K562 (cell line): ENCODE data around the gene CPLX1. TPM values are rescaled to one million over a fixed set of nuclear protein-coding genes. Genes with fewer than 3 reads are reported as not detected.

ENCODE experiments used
- CBX1 ChIP-seq: sonication (generic); IDR thresholded peaks from 2 replicates; pipeline ENCODE4 v1.6.1; 2016; ENCODE audit warnings: antibody characterized with exemption, low read depth, mild to moderate bottlenecking
- CCNT2 ChIP-seq: IDR thresholded peaks from 2 replicates; pipeline ENCODE4 v1.6.1; 2011; ENCODE audit warnings: borderline replicate concordance, low read depth, mild to moderate bottlenecking, moderate library complexity, mixed read lengths, low read length; ENCODE audit not compliant: insufficient read length; ENCODE audit errors: extremely low read depth
- HDGF ChIP-seq: fragments of 450-650 bp; IDR thresholded peaks from 2 replicates; pipeline ENCODE4 v1.6.1; 2016
- KLF1 ChIP-seq: fragments of 450-650 bp; IDR thresholded peaks from 2 replicates; pipeline ENCODE4 v1.6.1; 2016; ENCODE audit warnings: missing genetic modification characterization, missing compliant biosample characterization
- PHF20 ChIP-seq: fragments of 450-650 bp; IDR thresholded peaks from 2 replicates; pipeline ENCODE4 v1.6.1; 2018; ENCODE audit not compliant: partially characterized antibody
- PHTF2 ChIP-seq: fragments of 250-450 bp; sonication (Bioruptor Pico); IDR thresholded peaks from 2 replicates; pipeline ENCODE4 v1.5.0; 2021; ENCODE audit warnings: mild to moderate bottlenecking
- POLR2A ChIP-seq: fragments of 450-650 bp; conservative IDR thresholded peaks from 2 replicates; pipeline ENCODE4 v1.6.1; 2016
- POLR2AphosphoS2 ChIP-seq: IDR thresholded peaks from 2 replicates; pipeline ENCODE4 v1.6.1; 2012; ENCODE audit warnings: low read length, improper control_type of control experiment
- POLR2B ChIP-seq: fragments of 450-650 bp; IDR thresholded peaks from 2 replicates; pipeline ENCODE4 v1.6.1; 2018; ENCODE audit warnings: low read depth; ENCODE audit not compliant: partially characterized antibody
- THRAP3 ChIP-seq: fragments of 450-650 bp; IDR thresholded peaks from 2 replicates; pipeline ENCODE4 v1.6.1; 2016; ENCODE audit warnings: mild to moderate bottlenecking, inconsistent platforms, borderline replicate concordance
- ZNF24 ChIP-seq: fragments of 450-650 bp; IDR thresholded peaks from 2 replicates; pipeline ENCODE4 v1.6.1; 2016
- polyA plus RNA-seq, 8 experiments: library from polyadenylated mRNA; depleted of rRNA in 4 of 8; stranded (reverse) in 5 of 8; unstranded in 3 of 8; fragments of >200 nt; fragmentation: Nextera tagmentation in 2 of 8; fragmentation: Illumina TruSeq in 1 of 8; extraction: Ambion mirVana in 2 of 8; extraction: Trizol in 1 of 8; gene quantifications; 2 replicates each; pipeline versions ENCODE4 v1.2.1 to v1.2.3, GENCODE V29; 2011 to 2014; ENCODE audit warnings: inconsistent platforms in 1 of 8, missing spikeins in 1 of 8
- total RNA-seq, 7 experiments: library from RNA; depleted of rRNA in 6 of 7; stranded (reverse); fragments of >200 nt in 6 of 7; fragmentation: Illumina TruSeq in 2 of 7; extraction: Trizol in 2 of 7; gene quantifications; 2 replicates each; pipeline versions ENCODE4 v1.2.1 to v1.2.3, GENCODE V29; 2011 to 2021; ENCODE audit warnings: low replicate concordance in 1 of 7
- TF ChIP-seq, protein P1 (sequence below): IDR thresholded peaks from 3 replicates; pipeline ENCODE4 v1.6.1; 2011; ENCODE audit warnings: borderline replicate concordance, mild to moderate bottlenecking, moderate library complexity; ENCODE audit not compliant: insufficient read length; ENCODE audit errors: extremely low read depth
- TF ChIP-seq, protein P2 (sequence below): sonication (generic); formaldehyde crosslinking; IDR thresholded peaks from 2 replicates; pipeline ENCODE4 v1.8.1; 2023; ENCODE audit warnings: mild to moderate bottlenecking, missing genetic modification reagents
- TF ChIP-seq, protein P3 (sequence below), 2 experiments: IDR thresholded peaks; 2 replicates each; pipeline ENCODE4 v1.6.1; 2011; ENCODE audit warnings: borderline replicate concordance in 1 of 2, control low read depth in 1 of 2, low read depth in 1 of 2, low read length in 1 of 2, mild to moderate bottlenecking in 1 of 2, mixed read lengths in 1 of 2, moderate library complexity in 1 of 2; ENCODE audit not compliant: insufficient read depth in 1 of 2, insufficient read length in 1 of 2, poor library complexity in 1 of 2, severe bottlenecking in 1 of 2; ENCODE audit errors: extremely low read depth in 1 of 2
- TF ChIP-seq, protein P4 (sequence below): sonication (generic); formaldehyde crosslinking; IDR thresholded peaks from 2 replicates; pipeline ENCODE4 v1.8.0; 2022; ENCODE audit warnings: missing genetic modification reagents, mild to moderate bottlenecking, moderate library complexity, borderline replicate concordance

The CPLX1 gene
- total and polyA plus RNA-seq, 9 of the 15 experiments (the other 6 are each of a cell fraction or from before 2014, with no cell fraction given) = 0.03 to 3.3 (median 0.17) TPM; not detected in 2

DNA sequence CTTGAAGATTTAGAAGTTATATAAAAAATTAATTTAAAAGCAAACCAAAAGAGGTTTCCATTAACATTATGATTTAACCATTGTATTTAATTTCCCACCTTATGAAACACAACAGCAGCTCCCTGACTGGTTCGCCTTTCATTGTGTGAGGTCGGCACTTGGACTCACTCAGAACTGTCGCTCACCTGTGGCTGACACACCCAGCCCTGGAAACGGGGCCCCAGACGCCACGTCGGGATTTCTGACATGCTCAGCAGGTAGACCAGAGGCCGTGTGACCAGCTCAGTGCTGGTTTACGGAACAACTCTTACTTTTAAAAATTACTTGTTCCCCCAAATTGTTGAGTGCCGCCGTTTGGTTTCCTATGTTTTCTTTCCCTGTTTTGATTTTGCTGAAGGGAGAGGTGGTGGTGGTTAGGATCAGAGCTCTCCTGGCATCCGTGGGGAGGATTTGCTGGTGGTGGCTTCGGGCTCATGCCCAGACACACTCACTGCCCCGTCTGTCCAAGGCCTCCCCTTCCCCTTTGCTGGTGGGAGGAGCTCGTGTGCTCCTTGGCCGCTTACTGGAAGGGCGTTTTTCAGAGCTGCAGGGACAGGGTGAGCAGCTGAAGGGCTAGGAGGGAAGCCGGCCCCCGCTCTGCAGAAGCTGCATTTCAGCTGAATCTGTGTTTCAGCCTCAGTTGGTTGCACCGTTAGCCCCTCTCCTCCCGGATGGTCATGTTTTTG is 59.2 kb downstream of the CPLX1 start (continued):
- TF ChIP-seq, protein P1, sequence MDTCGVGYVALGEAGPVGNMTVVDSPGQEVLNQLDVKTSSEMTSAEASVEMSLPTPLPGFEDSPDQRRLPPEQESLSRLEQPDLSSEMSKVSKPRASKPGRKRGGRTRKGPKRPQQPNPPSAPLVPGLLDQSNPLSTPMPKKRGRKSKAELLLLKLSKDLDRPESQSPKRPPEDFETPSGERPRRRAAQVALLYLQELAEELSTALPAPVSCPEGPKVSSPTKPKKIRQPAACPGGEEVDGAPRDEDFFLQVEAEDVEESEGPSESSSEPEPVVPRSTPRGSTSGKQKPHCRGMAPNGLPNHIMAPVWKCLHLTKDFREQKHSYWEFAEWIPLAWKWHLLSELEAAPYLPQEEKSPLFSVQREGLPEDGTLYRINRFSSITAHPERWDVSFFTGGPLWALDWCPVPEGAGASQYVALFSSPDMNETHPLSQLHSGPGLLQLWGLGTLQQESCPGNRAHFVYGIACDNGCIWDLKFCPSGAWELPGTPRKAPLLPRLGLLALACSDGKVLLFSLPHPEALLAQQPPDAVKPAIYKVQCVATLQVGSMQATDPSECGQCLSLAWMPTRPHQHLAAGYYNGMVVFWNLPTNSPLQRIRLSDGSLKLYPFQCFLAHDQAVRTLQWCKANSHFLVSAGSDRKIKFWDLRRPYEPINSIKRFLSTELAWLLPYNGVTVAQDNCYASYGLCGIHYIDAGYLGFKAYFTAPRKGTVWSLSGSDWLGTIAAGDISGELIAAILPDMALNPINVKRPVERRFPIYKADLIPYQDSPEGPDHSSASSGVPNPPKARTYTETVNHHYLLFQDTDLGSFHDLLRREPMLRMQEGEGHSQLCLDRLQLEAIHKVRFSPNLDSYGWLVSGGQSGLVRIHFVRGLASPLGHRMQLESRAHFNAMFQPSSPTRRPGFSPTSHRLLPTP = no peak
- TF ChIP-seq KLF1 (tag) = no peak
- TF ChIP-seq CBX1 = 0 out of 2 replicates have a peak, but pooled peaks have one; percentile 52
- TF ChIP-seq, protein P2, sequence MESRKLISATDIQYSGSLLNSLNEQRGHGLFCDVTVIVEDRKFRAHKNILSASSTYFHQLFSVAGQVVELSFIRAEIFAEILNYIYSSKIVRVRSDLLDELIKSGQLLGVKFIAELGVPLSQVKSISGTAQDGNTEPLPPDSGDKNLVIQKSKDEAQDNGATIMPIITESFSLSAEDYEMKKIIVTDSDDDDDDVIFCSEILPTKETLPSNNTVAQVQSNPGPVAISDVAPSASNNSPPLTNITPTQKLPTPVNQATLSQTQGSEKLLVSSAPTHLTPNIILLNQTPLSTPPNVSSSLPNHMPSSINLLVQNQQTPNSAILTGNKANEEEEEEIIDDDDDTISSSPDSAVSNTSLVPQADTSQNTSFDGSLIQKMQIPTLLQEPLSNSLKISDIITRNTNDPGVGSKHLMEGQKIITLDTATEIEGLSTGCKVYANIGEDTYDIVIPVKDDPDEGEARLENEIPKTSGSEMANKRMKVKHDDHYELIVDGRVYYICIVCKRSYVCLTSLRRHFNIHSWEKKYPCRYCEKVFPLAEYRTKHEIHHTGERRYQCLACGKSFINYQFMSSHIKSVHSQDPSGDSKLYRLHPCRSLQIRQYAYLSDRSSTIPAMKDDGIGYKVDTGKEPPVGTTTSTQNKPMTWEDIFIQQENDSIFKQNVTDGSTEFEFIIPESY (CRISPR knock-in tag) = 0 out of 2 replicates have a peak, but pooled peaks have one; percentile 15
- TF ChIP-seq, protein P3, sequence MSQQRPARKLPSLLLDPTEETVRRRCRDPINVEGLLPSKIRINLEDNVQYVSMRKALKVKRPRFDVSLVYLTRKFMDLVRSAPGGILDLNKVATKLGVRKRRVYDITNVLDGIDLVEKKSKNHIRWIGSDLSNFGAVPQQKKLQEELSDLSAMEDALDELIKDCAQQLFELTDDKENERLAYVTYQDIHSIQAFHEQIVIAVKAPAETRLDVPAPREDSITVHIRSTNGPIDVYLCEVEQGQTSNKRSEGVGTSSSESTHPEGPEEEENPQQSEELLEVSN (IDR thresholded peaks at IDR 0.05; ENCODE audit: borderline replicate concordance in 1 of 2, extremely low read depth in 1 of 2, insufficient read depth in 1 of 2, insufficient read length in 1 of 2, low read depth in 1 of 2, low read length in 1 of 2, poor library complexity in 1 of 2, severe bottlenecking in 1 of 2) = peak in 1 of 2 experiments; percentile 30
- TF ChIP-seq CCNT2 = peak; percentile 38
- no peak for TF ChIP-seq HDGF
- no peak for TF ChIP-seq ZNF24
- TF ChIP-seq PHF20 = no peak
- TF ChIP-seq POLR2A = peak; percentile 65
- TF ChIP-seq, protein P4, sequence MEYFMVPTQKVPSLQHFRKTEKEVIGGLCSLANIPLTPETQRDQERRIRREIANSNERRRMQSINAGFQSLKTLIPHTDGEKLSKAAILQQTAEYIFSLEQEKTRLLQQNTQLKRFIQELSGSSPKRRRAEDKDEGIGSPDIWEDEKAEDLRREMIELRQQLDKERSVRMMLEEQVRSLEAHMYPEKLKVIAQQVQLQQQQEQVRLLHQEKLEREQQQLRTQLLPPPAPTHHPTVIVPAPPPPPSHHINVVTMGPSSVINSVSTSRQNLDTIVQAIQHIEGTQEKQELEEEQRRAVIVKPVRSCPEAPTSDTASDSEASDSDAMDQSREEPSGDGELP (CRISPR knock-in tag) = peak; percentile 21; the same call in 1 of the 2 replicates
- TF ChIP-seq POLR2AphosphoS2 = peak; percentile 96
- no peak for TF ChIP-seq PHTF2 (CRISPR knock-in tag)
- peak; percentile 35 for TF ChIP-seq POLR2B
- 0 out of 2 replicates have a peak, but pooled peaks have one; percentile 20 for TF ChIP-seq THRAP3
